RWPE2 (cell line): ENCODE results near the gene CACNB1.
A peak's percentile ranks its signal among the peaks of the same experiment; 100 is the strongest.

Source experiments
- ATAC-seq: fragments of 200-7000 bp; cut with Tn5 transposase; 3 replicates; pipeline ENCODE4 v1.9.1; 2021; ENCODE audit warnings: low read depth
- DNase-seq: peaks from one replicate; pipeline ENCODE4 v3.0.0-alpha.2; 2020; ENCODE audit warnings: low spot score
- H3K27ac ChIP-seq: fragments of 450-650 bp; 2 replicates; pipeline ENCODE4 v1.5.1; 2017; ENCODE audit warnings: mild to moderate bottlenecking; ENCODE audit not compliant: poor library complexity, severe bottlenecking
- H3K27me3 ChIP-seq: fragments of 250-450 bp; sonication (Bioruptor Pico); 2 replicates; pipeline ENCODE4 v1.5.1; 2021; ENCODE audit warnings: mild to moderate bottlenecking, moderate library complexity; ENCODE audit not compliant: insufficient read depth, poor library complexity, severe bottlenecking
- H3K36me3 ChIP-seq: fragments of 250-450 bp; sonication (Bioruptor Pico); 2 replicates; pipeline ENCODE4 v1.5.1; 2020; ENCODE audit warnings: low read depth, mild to moderate bottlenecking, moderate library complexity
- H3K4me1 ChIP-seq: fragments of 250-450 bp; sonication (Bioruptor Pico); 2 replicates; pipeline ENCODE4 v1.5.1; 2021; ENCODE audit warnings: mild to moderate bottlenecking, moderate library complexity; ENCODE audit not compliant: insufficient read depth, poor library complexity, severe bottlenecking
- H3K4me3 ChIP-seq: fragments of 250-450 bp; sonication (Bioruptor Pico); 2 replicates; pipeline ENCODE4 v1.5.1; 2021; ENCODE audit warnings: mild to moderate bottlenecking, moderate library complexity; ENCODE audit not compliant: severe bottlenecking
- H3K9me3 ChIP-seq: fragments of 250-450 bp; sonication (Bioruptor Pico); 2 replicates; pipeline ENCODE4 v1.5.1; 2021; ENCODE audit warnings: mild to moderate bottlenecking, moderate library complexity; ENCODE audit not compliant: severe bottlenecking
- CTCF ChIP-seq: fragments of 450-650 bp; IDR thresholded peaks from one replicate; pipeline ENCODE4 v1.5.1; 2017; ENCODE audit warnings: mild to moderate bottlenecking, moderate library complexity; ENCODE audit not compliant: poor library complexity, severe bottlenecking

The CACNB1 gene

GRCh38 chr17:39139161-39139511, 58.3 kb downstream of the CACNB1 start:
- Histone ChIP-seq H3K4me1 (peaks cover 11% of the 10 kb centered on the region), H3K27me3 (no peaks in the 10 kb centered on the region), H3K4me3 (no peak overlapping the region), H3K9me3 (no peaks in the 10 kb centered on the region), H3K27ac (peak overlapping the region; percentile 19), H3K36me3 (no peaks in the 10 kb centered on the region)
- no peak for TF ChIP-seq CTCF
- DNase-seq (no peak), ATAC-seq (peak; percentile 90)

- Histone ChIP-seq H3K36me3 (no peaks in the 10 kb centered on the region), H3K4me1 (peaks cover 11% of the 10 kb centered on the region), H3K9me3 (no peaks in the 10 kb centered on the region), H3K27ac (peak overlapping the region; percentile 19), H3K4me3 (no peak overlapping the region), H3K27me3 (no peaks in the 10 kb centered on the region)
- TF ChIP-seq CTCF, result no peak
- DNase-seq (no peak), ATAC-seq (peak; percentile 65; the same call in 2 of the 3 replicates)
Observed at GRCh38 chr17:39138431-39139160, 58.9 kb downstream of the CACNB1 start.

- no peak for TF ChIP-seq CTCF
- peaks cover 11% of the 10 kb centered on the region for H3K4me1 ChIP-seq
- H3K27ac ChIP-seq, result no peak overlapping the region
- no peaks in the 10 kb centered on the region for H3K9me3 ChIP-seq
- no peaks in the 10 kb centered on the region for H3K27me3 ChIP-seq
- no peaks in the 10 kb centered on the region for H3K36me3 ChIP-seq
- DNase-seq (no peak), ATAC-seq (no peak)
- no peak overlapping the region for H3K4me3 ChIP-seq
Observed at GRCh38 chr17:39134878-39135277, 62.6 kb downstream of the CACNB1 start.

GRCh38 chr17:39132192-39132610, 65.3 kb downstream of the CACNB1 start:
- ATAC-seq, result no peak
- H3K4me1 ChIP-seq, result no peaks in the 10 kb centered on the region
- no peak for TF ChIP-seq CTCF
- H3K9me3 ChIP-seq, result no peaks in the 10 kb centered on the region
- DNase-seq, result no peak
- no peaks in the 10 kb centered on the region for H3K36me3 ChIP-seq
- H3K27me3 ChIP-seq, result no peaks in the 10 kb centered on the region
- no peak overlapping the region for H3K4me3 ChIP-seq
- H3K27ac ChIP-seq, result no peak overlapping the region

- DNase-seq (no peak), ATAC-seq (no peak)
- Histone ChIP-seq H3K9me3 (no peaks in the 10 kb centered on the region), H3K4me1 (no peaks in the 10 kb centered on the region), H3K27me3 (no peaks in the 10 kb centered on the region), H3K4me3 (no peak overlapping the region), H3K27ac (no peak overlapping the region), H3K36me3 (no peaks in the 10 kb centered on the region)
- TF ChIP-seq CTCF, result no peak
Observed at GRCh38 chr17:39131616-39132015, 65.9 kb downstream of the CACNB1 start.
